GM19023 (cell line): ENCODE measurements around the gene GNAT1.

Experiments used
- ATAC-seq: cut with Tn5 transposase; IDR thresholded peaks from one replicate; pipeline ENCODE4 v1.9.1; 2021; ENCODE audit warnings: mild to moderate bottlenecking, moderate library complexity; ENCODE audit not compliant: unreplicated experiment

GNAT1 gene

GRCh38 chr3:50174947-50175524 is 16.4 kb upstream of the GNAT1 start:
- ATAC-seq: no peak

- no peak for ATAC-seq
These were observed 14.1 kb upstream of the GNAT1 start for GRCh38 chr3:50177346-50177745.

DNA sequence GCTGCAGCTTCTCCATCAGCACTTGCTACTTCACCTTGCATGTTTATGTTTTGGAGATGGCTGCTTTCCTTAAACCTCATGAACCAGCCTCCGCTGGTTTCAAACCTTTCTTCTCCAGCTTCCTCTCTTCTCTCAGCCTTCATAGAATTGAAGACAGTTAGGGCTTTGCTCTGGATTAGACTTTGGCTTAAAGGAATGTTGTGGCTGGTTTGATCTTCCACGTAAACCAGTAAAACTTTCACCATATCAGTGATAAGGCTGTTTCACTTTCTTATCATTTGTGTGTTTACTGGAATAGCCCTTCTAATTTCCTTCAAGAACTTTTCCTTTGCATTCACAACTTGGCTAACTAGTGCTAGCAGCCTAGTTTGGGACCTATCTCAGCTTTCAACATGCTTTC is 11.7 kb upstream of the GNAT1 start:
- no peak for ATAC-seq

GRCh38 chr3:50181985-50182384 is 9.4 kb upstream of the GNAT1 start:
- no peak for ATAC-seq

GRCh38 chr3:50182533-50183099 is 8.8 kb upstream of the GNAT1 start:
- ATAC-seq: no peak

GRCh38 chr3:50183755-50184154 is 7.7 kb upstream of the GNAT1 start:
- no peak for ATAC-seq

GRCh38 chr3:50184242-50184978 is 7.0 kb upstream of the GNAT1 start:
- no peak for ATAC-seq

- ATAC-seq: no peak
These were observed 6.2 kb upstream of the GNAT1 start for GRCh38 chr3:50185230-50185629.

GRCh38 chr3:50186096-50186495 is 5.3 kb upstream of the GNAT1 start:
- no peak for ATAC-seq

DNA sequence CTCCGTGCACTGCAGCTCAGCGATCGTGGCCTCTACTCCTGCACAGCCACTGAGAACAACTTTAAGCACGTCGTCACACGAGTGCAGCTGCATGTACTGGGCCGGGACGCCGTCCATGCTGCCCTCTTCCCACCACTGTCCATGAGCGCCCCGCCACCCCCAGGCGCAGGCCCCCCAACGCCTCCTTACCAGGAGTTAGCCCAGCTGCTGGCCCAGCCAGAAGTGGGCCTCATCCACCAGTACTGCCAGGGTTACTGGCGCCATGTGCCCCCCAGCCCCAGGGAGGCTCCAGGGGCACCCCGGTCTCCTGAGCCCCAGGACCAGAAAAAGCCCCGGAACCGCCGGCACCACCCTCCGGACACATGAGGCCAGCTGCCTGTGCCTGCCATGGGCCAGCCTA is 3.7 kb upstream of the GNAT1 start:
- ATAC-seq: no peak

- no peak for ATAC-seq
These were observed 2.1 kb upstream of the GNAT1 start for GRCh38 chr3:50189274-50189673.

DNA sequence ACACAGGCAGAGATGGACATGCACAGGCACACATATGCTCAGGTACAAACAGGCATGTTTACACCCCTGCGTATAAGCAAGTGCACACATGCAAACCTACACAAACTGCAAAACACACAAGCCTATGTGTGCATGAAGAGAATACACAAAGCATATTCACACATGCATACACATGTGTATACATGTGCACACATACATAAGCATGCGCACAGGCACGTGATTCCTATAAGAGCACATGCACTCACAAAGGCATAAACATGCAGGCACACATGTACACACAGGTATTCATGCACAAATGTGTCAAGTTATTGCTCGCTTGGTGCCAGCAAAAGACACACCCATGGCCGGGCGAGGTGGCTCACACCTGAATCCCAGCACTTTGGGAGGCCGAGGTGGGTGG is 1.4 kb upstream of the GNAT1 start:
- no peak for ATAC-seq

DNA sequence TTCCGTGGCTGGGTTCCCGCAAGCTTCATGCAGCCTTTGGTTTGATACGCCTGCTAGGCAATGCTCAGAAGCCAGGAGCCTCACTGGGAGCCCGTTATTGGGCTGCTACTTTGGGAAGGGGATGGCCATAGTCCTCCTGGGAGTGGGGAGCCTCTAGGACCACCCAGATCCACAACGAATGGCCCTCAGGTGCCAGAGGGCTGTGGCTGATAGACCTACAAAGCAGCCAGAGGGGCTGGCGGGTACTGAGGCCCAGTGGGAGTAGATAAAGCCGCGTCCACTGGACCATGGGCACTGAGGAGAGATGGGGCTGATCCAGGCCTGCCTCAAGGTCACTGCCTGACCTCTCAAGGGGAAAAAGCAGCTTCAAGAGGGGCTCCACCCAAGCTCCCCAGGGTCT is 714 bp downstream of the GNAT1 start:
- no peak for ATAC-seq

- no peak for ATAC-seq
These were observed 1.3 kb downstream of the GNAT1 start for GRCh38 chr3:50192689-50193141.

DNA sequence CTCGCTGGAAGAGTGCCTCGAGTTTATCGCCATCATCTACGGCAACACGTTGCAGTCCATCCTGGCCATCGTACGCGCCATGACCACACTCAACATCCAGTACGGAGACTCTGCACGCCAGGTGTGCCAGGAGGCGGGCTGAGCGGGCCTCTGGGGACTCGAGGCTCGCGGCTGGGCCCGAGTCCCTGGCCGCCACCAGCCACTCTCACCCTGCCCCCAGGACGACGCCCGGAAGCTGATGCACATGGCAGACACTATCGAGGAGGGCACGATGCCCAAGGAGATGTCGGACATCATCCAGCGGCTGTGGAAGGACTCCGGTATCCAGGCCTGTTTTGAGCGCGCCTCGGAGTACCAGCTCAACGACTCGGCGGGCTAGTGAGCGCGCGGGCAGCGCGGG is 1.9 kb downstream of the GNAT1 start:
- ATAC-seq: no peak

- ATAC-seq: no peak
These were observed 2.3 kb downstream of the GNAT1 start for GRCh38 chr3:50193746-50194127.

- no peak for ATAC-seq
These were observed 2.9 kb downstream of the GNAT1 start for GRCh38 chr3:50194128-50194902.

GRCh38 chr3:50194903-50195500 is 3.6 kb downstream of the GNAT1 start:
- no peak for ATAC-seq

- no peak for ATAC-seq
These were observed 4.3 kb downstream of the GNAT1 start for GRCh38 chr3:50195501-50196252.

- no peak for ATAC-seq
These were observed 4.9 kb downstream of the GNAT1 start for GRCh38 chr3:50196253-50196801.
